ENCODE results near the gene TMEM92.

Gene TMEM92

GRCh38 chr17:50259477-50260324 is 14.6 kb upstream of the TMEM92 start:
- Histone ChIP-seq H3K4me3 (ENCODE audit: low read length) (no peak overlapping the region), H3K9me3 (ENCODE audit: insufficient read depth, low read length) (no peaks in the 10 kb centered on the region)

DNA sequence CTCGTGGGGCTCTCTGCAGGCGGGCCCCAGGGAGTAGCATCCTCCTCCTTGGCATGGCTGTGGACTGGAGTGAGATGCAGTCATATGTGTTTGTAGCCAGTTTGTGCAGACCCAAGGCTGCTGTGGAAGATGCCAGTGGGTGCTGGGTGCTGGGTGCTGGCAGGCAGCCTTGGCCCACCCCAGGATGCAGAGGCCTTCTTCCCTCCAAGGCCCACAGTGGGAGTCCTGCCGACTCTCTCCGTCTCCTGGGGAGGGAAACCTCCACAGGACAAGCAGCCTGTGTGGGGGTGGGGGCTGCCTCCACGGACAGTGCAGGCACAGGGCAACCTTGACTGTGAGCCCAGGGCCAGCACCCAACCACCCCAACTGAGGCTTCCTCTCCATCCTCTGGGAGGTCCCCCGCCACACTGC is 13.8 kb upstream of the TMEM92 start:
- H2AFZ ChIP-seq (ENCODE audit: low read depth, low read length) = no peak overlapping the region
- no peaks in the 10 kb centered on the region for H3K9me3 ChIP-seq (ENCODE audit: insufficient read depth, low read length)
- H3K27ac ChIP-seq (ENCODE audit: low read length) = no peak overlapping the region
- no peaks in the 10 kb centered on the region for H3K79me2 ChIP-seq (ENCODE audit: low read length)
- no peaks in the 10 kb centered on the region for H4K20me1 ChIP-seq (ENCODE audit: insufficient read depth, low read length)
- no peak overlapping the region for H3K4me2 ChIP-seq (ENCODE audit: low read length)
- no peaks in the 10 kb centered on the region for H3K36me3 ChIP-seq (replicated peaks; ENCODE audit: low read depth, low read length)
- peaks cover 5% of the 10 kb centered on the region; the same call in 1 of the 2 replicates for H3K4me1 ChIP-seq (ENCODE audit: low read length)
- no peak overlapping the region for H3K4me3 ChIP-seq (ENCODE audit: low read length)
- H3K9ac ChIP-seq (ENCODE audit: low read length) = no peak overlapping the region
- H3K27me3 ChIP-seq (ENCODE audit: low read depth, low read length) = no peaks in the 10 kb centered on the region; the same call in none of the 2 replicates
- no peak for TF ChIP-seq EZH2phosphoT487 (IDR thresholded peaks at IDR 0.05; ENCODE audit: low read depth)
- no peak for TF ChIP-seq CTCF (IDR thresholded peaks at IDR 0.05; ENCODE audit: low read depth, low read length)

More at GRCh38 chr17:50259477-50260324, 14.6 kb upstream of the TMEM92 start:
- Histone ChIP-seq H3K27me3 (ENCODE audit: low read depth, low read length) (no peaks in the 10 kb centered on the region; the same call in none of the 2 replicates), H2AFZ (ENCODE audit: low read depth, low read length) (no peak overlapping the region), H3K4me1 (ENCODE audit: low read length) (peaks cover 5% of the 10 kb centered on the region; the same call in 1 of the 2 replicates), H3K36me3 (replicated peaks; ENCODE audit: low read depth, low read length) (no peaks in the 10 kb centered on the region), H4K20me1 (ENCODE audit: insufficient read depth, low read length) (no peaks in the 10 kb centered on the region), H3K27ac (ENCODE audit: low read length) (no peak overlapping the region), H3K4me2 (ENCODE audit: low read length) (no peak overlapping the region), H3K79me2 (ENCODE audit: low read length) (no peaks in the 10 kb centered on the region), H3K9ac (ENCODE audit: low read length) (no peak overlapping the region)
- no peak for TF ChIP-seq CTCF (IDR thresholded peaks at IDR 0.05; ENCODE audit: low read depth, low read length)

DNA sequence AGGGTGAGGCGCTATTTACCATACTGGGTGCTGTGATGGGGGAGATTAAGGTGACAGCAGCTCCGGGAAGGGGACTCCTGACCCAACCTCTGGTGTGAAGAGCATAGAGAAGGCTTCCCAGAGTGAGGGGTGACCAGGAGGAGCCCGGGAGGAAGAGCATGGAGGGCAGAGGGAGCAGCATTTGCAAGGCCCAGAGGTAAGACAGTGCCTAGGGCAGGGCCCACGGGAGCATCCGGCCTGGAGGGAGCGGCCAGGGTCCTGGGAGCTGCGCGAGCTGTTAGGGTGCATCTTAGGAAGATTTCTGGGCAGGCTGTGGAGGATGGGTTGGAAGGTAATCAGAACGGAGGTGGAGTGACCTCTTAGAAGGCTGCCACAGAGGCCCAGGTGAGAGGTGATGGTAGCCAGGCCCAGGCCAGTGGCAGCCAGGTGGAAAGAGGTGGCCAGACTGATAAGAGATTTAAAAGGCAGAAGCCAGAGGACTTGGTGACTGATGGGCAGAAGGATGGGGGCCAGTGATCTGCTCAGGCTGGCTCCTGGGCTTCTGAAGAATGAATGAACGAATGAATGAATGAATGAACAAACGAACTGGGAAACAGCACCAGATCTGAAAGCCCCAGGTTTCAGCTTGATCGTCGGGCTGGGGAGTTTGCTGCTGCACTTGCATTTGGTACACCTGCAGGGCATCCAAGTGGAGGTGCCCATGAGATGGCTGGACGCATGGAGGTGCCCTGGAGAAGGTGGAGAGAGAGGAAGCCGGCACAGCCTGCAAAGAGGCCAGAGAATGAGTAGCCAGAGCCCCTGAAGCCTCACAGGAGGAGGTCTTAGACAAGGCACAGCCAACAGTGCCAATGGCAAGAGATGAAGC is 13.0 kb upstream of the TMEM92 start:
- Histone ChIP-seq H3K9ac (ENCODE audit: low read length) (no peak overlapping the region), H3K4me1 (ENCODE audit: low read length) (peaks cover 5% of the 10 kb centered on the region; the same call in 1 of the 2 replicates), H3K36me3 (replicated peaks; ENCODE audit: low read depth, low read length) (no peaks in the 10 kb centered on the region), H2AFZ (ENCODE audit: low read depth, low read length) (no peak overlapping the region), H3K27ac (ENCODE audit: low read length) (no peak overlapping the region), H3K79me2 (ENCODE audit: low read length) (no peaks in the 10 kb centered on the region), H4K20me1 (ENCODE audit: insufficient read depth, low read length) (no peaks in the 10 kb centered on the region), H3K27me3 (ENCODE audit: low read depth, low read length) (no peaks in the 10 kb centered on the region; the same call in none of the 2 replicates), H3K9me3 (ENCODE audit: insufficient read depth, low read length) (no peaks in the 10 kb centered on the region), H3K4me3 (ENCODE audit: low read length) (no peak overlapping the region), H3K4me2 (ENCODE audit: low read length) (no peak overlapping the region)
- no peak for TF ChIP-seq EZH2phosphoT487 (IDR thresholded peaks at IDR 0.05; ENCODE audit: low read depth)
- no peak for TF ChIP-seq CTCF (IDR thresholded peaks at IDR 0.05; ENCODE audit: low read depth, low read length)

Measured in OCI-LY3 (cell line).